ENCODE measurements around the gene LAGE3.

The LAGE3 gene

GRCh38 chrX:154516656-154517100 is 37.6 kb upstream of the LAGE3 start:
- peaks cover 7% of the 10 kb centered on the region for H3K36me3 Mint-ChIP-seq (ENCODE audit: low read depth)
- H3K4me3 Mint-ChIP-seq = peak overlapping the region; percentile 84 to 92 (median 88)
- peaks cover 24% of the 10 kb centered on the region for H3K4me1 Mint-ChIP-seq
- peaks cover 16% of the 10 kb centered on the region for H3K9me3 Mint-ChIP-seq
- TF ChIP-seq CTCF (IDR thresholded peaks at IDR 0.05; ENCODE audit: unreplicated experiment in 3 of 3) = no peak
- no peaks in the 10 kb centered on the region for H3K27me3 Mint-ChIP-seq (ENCODE audit: low read depth)
- peak overlapping the region; percentile 99 to 100 (median 99) for H3K27ac Mint-ChIP-seq

- H3K27me3 Mint-ChIP-seq (ENCODE audit: low read depth) = no peaks in the 10 kb centered on the region
- peaks cover 9% of the 10 kb centered on the region for H3K36me3 Mint-ChIP-seq (ENCODE audit: low read depth)
- peak within 1 kb of the TSS; percentile 84 to 92 (median 88) for H3K4me3 Mint-ChIP-seq
- H3K4me1 Mint-ChIP-seq = peaks cover 24% of the 10 kb centered on the region
- peaks cover 17% of the 10 kb centered on the region for H3K9me3 Mint-ChIP-seq
- peak within 1 kb of the TSS; percentile 99 to 100 (median 99) for H3K27ac Mint-ChIP-seq
- no peak for TF ChIP-seq CTCF (IDR thresholded peaks at IDR 0.05; ENCODE audit: unreplicated experiment in 3 of 3)
Observed at GRCh38 chrX:154515966-154516655, 37.0 kb upstream of the LAGE3 start, which contains the start of gene FAM3A. Gene FAM3A, minus strand, starts transcription at chrX:154516232. Its CDS starts 460 bp downstream, at chrX:154515772.

GRCh38 chrX:154515090-154515965 is 36.2 kb upstream of the LAGE3 start:
- Mint-ChIP-seq H3K27me3 (ENCODE audit: low read depth) (no peaks in the 10 kb centered on the region), H3K4me1 (peaks cover 24% of the 10 kb centered on the region), H3K27ac (peak overlapping the region; percentile 74 to 89 (median 77)), H3K4me3 (peak overlapping the region; percentile 80 to 83 (median 81)), H3K9me3 (peaks cover 22% of the 10 kb centered on the region), H3K36me3 (ENCODE audit: low read depth) (peaks cover 11% of the 10 kb centered on the region)
- no peak for TF ChIP-seq CTCF (IDR thresholded peaks at IDR 0.05; ENCODE audit: unreplicated experiment in 3 of 3)

GRCh38 chrX:154513716-154514115 is 34.6 kb upstream of the LAGE3 start:
- peak overlapping the region in 2 of 3 experiments; percentile 12 to 76 for H3K27ac Mint-ChIP-seq
- H3K9me3 Mint-ChIP-seq = peaks cover 23% of the 10 kb centered on the region
- H3K4me1 Mint-ChIP-seq = peaks cover 24% of the 10 kb centered on the region
- no peak for TF ChIP-seq CTCF (IDR thresholded peaks at IDR 0.05; ENCODE audit: unreplicated experiment in 3 of 3)
- H3K36me3 Mint-ChIP-seq (ENCODE audit: low read depth) = peaks cover 23% of the 10 kb centered on the region
- H3K4me3 Mint-ChIP-seq = peak overlapping the region; percentile 63 to 74 (median 65)
- H3K27me3 Mint-ChIP-seq (ENCODE audit: low read depth) = peaks cover under 1% of the 10 kb centered on the region

- Mint-ChIP-seq H3K27ac (no peak overlapping the region), H3K4me3 (peak overlapping the region in 1 of 3 experiments; percentile 12), H3K27me3 (ENCODE audit: low read depth) (peaks cover 3% of the 10 kb centered on the region), H3K36me3 (ENCODE audit: low read depth) (peaks cover 28% of the 10 kb centered on the region), H3K4me1 (peaks cover 20% of the 10 kb centered on the region), H3K9me3 (peaks cover 23% of the 10 kb centered on the region)
- TF ChIP-seq CTCF (IDR thresholded peaks at IDR 0.05; ENCODE audit: unreplicated experiment in 3 of 3) = no peak
Observed at GRCh38 chrX:154512879-154513553, 33.9 kb upstream of the LAGE3 start.
